K562 (cell line): ENCODE results near the gene VEGFA. TPM values are rescaled to one million over a fixed set of nuclear protein-coding genes. Genes with fewer than 3 reads are reported as not detected.

Source experiments
- AFF1 ChIP-seq, 2 experiments: fragments of 450-650 bp; IDR thresholded peaks; 2 replicates each; pipeline ENCODE4 v1.6.1; 2018; ENCODE audit warnings: mild to moderate bottlenecking in 2 of 2, low read depth in 1 of 2; ENCODE audit not compliant: partially characterized antibody in 2 of 2
- ATF7 ChIP-seq: fragments of 450-650 bp; IDR thresholded peaks from 2 replicates; pipeline ENCODE4 v1.7.1; 2014; ENCODE audit warnings: mild to moderate bottlenecking, moderate library complexity
- CREB5 ChIP-seq: fragments of 250-450 bp; sonication (Bioruptor Pico); IDR thresholded peaks from 2 replicates; pipeline ENCODE4 v1.5.0; 2020; ENCODE audit warnings: mild to moderate bottlenecking
- DEAF1 ChIP-seq: fragments of 450-650 bp; formaldehyde crosslinking; IDR thresholded peaks from 2 replicates; pipeline ENCODE4 v1.4.0; 2020; ENCODE audit warnings: mild to moderate bottlenecking, moderate library complexity
- FOXP1 ChIP-seq: sonication (generic); formaldehyde crosslinking; IDR thresholded peaks from 2 replicates; pipeline ENCODE4 v1.8.0; 2022; ENCODE audit warnings: mild to moderate bottlenecking, missing genetic modification reagents
- HDGF ChIP-seq: fragments of 450-650 bp; IDR thresholded peaks from 2 replicates; pipeline ENCODE4 v1.6.1; 2016
- KLF13 ChIP-seq: fragments of 450-650 bp; IDR thresholded peaks from 2 replicates; pipeline ENCODE4 v1.6.1; 2016; ENCODE audit warnings: missing genetic modification characterization, low read depth, mild to moderate bottlenecking, missing compliant biosample characterization, moderate library complexity, borderline replicate concordance
- L3MBTL2 ChIP-seq: fragments of 450-650 bp; IDR thresholded peaks from 2 replicates; pipeline ENCODE4 v1.6.1; 2016; ENCODE audit warnings: mild to moderate bottlenecking, moderate library complexity
- MYC ChIP-seq, 2 experiments: fragments of 250-450 bp in 1 of 2; sonication (Bioruptor Pico) in 1 of 2; IDR thresholded peaks; 2 replicates each; pipeline versions ENCODE4 v1.5.1 to v1.6.1; 2012 to 2021; ENCODE audit warnings: low read depth in 2 of 2, borderline replicate concordance in 1 of 2, improper control_type of control experiment in 1 of 2, low read length in 1 of 2, mild to moderate bottlenecking in 1 of 2, moderate library complexity in 1 of 2
- NEUROD1 ChIP-seq: fragments of 150-350 bp; IDR thresholded peaks from 2 replicates; pipeline ENCODE4 v1.6.1; 2014; ENCODE audit warnings: borderline replicate concordance, low read length, low read depth; ENCODE audit not compliant: partially characterized antibody
- TEAD1 ChIP-seq, 2 experiments: fragments of 450-650 bp in 1 of 2; sonication (generic) in 1 of 2; formaldehyde crosslinking; IDR thresholded peaks; 2 replicates each; pipeline versions ENCODE4 v1.4.0 to v1.8.0; 2020 to 2022; ENCODE audit warnings: mild to moderate bottlenecking in 2 of 2, missing genetic modification reagents in 1 of 2
- TFAP4 ChIP-seq: sonication (generic); formaldehyde crosslinking; IDR thresholded peaks from 2 replicates; pipeline ENCODE4 v1.8.0; 2022; ENCODE audit warnings: missing genetic modification reagents, mild to moderate bottlenecking, moderate library complexity, borderline replicate concordance
- ZNF184 ChIP-seq: sonication (generic); formaldehyde crosslinking; IDR thresholded peaks from 2 replicates; pipeline ENCODE4 v1.5.0; 2020; ENCODE audit warnings: missing genetic modification reagents
- polyA plus RNA-seq, 8 experiments: library from polyadenylated mRNA; depleted of rRNA in 4 of 8; stranded (reverse) in 5 of 8; unstranded in 3 of 8; fragments of >200 nt; fragmentation: Nextera tagmentation in 2 of 8; fragmentation: Illumina TruSeq in 1 of 8; extraction: Ambion mirVana in 2 of 8; extraction: Trizol in 1 of 8; gene quantifications; 2 replicates each; pipeline versions ENCODE4 v1.2.1 to v1.2.3, GENCODE V29; 2011 to 2014; ENCODE audit warnings: inconsistent platforms in 1 of 8, missing spikeins in 1 of 8
- total RNA-seq, 7 experiments: library from RNA; depleted of rRNA in 6 of 7; stranded (reverse); fragments of >200 nt in 6 of 7; fragmentation: Illumina TruSeq in 2 of 7; extraction: Trizol in 2 of 7; gene quantifications; 2 replicates each; pipeline versions ENCODE4 v1.2.1 to v1.2.3, GENCODE V29; 2011 to 2021; ENCODE audit warnings: low replicate concordance in 1 of 7
- TF ChIP-seq, protein P1 (sequence below): fragments of 450-650 bp; IDR thresholded peaks from 2 replicates; pipeline ENCODE4 v1.7.0; 2016; ENCODE audit warnings: borderline replicate concordance

VEGFA gene
- total and polyA plus RNA-seq, 9 of the 15 experiments (the other 6 are each of a cell fraction or from before 2014, with no cell fraction given) = 14.0 to 271 (median 124) TPM

- TF ChIP-seq AFF1 (IDR thresholded peaks at IDR 0.05; ENCODE audit: low read depth in 1 of 2, partially characterized antibody in 2 of 2) (peak in 1 of 2 experiments; percentile 52), L3MBTL2 (peak; percentile 59; the same call in 1 of the 2 replicates), HDGF (peak; percentile 17; the same call in 1 of the 2 replicates), ATF7 (no peak), ZNF184 (CRISPR knock-in tag) (no peak), NEUROD1 (peak; percentile 44), DEAF1 (0 out of 2 replicates have a peak, but pooled peaks have one; percentile 52), TEAD1 (CRISPR knock-in tag; IDR thresholded peaks at IDR 0.05) (no peak), MYC (IDR thresholded peaks at IDR 0.05; ENCODE audit: low read depth, low read length) (peak; percentile 31; the same call in 1 of the 2 replicates), MYC (CRISPR knock-in tag; IDR thresholded peaks at IDR 0.05; ENCODE audit: borderline replicate concordance, low read depth) (peak; percentile 70; the same call in 1 of the 2 replicates), CREB5 (CRISPR knock-in tag) (no peak), FOXP1 (CRISPR knock-in tag) (no peak), KLF13 (tag) (0 out of 2 replicates have a peak, but pooled peaks have one; percentile 74), TFAP4 (CRISPR knock-in tag) (0 out of 2 replicates have a peak, but pooled peaks have one; percentile 53)
- TF ChIP-seq, protein P1, sequence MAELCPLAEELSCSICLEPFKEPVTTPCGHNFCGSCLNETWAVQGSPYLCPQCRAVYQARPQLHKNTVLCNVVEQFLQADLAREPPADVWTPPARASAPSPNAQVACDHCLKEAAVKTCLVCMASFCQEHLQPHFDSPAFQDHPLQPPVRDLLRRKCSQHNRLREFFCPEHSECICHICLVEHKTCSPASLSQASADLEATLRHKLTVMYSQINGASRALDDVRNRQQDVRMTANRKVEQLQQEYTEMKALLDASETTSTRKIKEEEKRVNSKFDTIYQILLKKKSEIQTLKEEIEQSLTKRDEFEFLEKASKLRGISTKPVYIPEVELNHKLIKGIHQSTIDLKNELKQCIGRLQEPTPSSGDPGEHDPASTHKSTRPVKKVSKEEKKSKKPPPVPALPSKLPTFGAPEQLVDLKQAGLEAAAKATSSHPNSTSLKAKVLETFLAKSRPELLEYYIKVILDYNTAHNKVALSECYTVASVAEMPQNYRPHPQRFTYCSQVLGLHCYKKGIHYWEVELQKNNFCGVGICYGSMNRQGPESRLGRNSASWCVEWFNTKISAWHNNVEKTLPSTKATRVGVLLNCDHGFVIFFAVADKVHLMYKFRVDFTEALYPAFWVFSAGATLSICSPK = peak; percentile 83
Measured at GRCh38 chr6:43773050-43773979, 3.3 kb downstream of the VEGFA start (continued).
